Skeletal muscle satellite cell (primary cell): ENCODE data around the gene PEAK1.
"Not testable (repeated sequence)": the region's sequence is repeated elsewhere in the genome, so short reads cannot be mapped to it uniquely, and the experiment has no call there.

Experiments
- H3K27me3 ChIP-seq: 2 replicates; pipeline ENCODE4 v1.7.0; 2013; ENCODE audit warnings: low read length; ENCODE audit not compliant: control insufficient read depth, insufficient read depth
- H3K36me3 ChIP-seq: 2 replicates; pipeline ENCODE4 v1.7.0; 2013; ENCODE audit warnings: mild to moderate bottlenecking, control low read depth, low read length; ENCODE audit not compliant: insufficient read depth
- H3K4me1 ChIP-seq: 2 replicates; pipeline ENCODE4 v1.7.0; 2013; ENCODE audit warnings: low read length; ENCODE audit not compliant: control insufficient read depth, insufficient read depth
- H3K4me2 ChIP-seq: 2 replicates; pipeline ENCODE4 v1.7.0; 2013; ENCODE audit warnings: mild to moderate bottlenecking, low read length
- H3K4me3 ChIP-seq: 2 replicates; pipeline ENCODE4 v1.7.0; 2013; ENCODE audit warnings: low read length
- H3K9ac ChIP-seq: 2 replicates; pipeline ENCODE4 v1.7.0; 2013; ENCODE audit warnings: mild to moderate bottlenecking, low read depth, low read length, moderate library complexity
- H3K9me3 ChIP-seq: replicated peaks from 2 replicates; pipeline ENCODE4 v1.7.0; 2013; ENCODE audit warnings: mild to moderate bottlenecking, control low read depth, low read length

PEAK1 gene

DNA sequence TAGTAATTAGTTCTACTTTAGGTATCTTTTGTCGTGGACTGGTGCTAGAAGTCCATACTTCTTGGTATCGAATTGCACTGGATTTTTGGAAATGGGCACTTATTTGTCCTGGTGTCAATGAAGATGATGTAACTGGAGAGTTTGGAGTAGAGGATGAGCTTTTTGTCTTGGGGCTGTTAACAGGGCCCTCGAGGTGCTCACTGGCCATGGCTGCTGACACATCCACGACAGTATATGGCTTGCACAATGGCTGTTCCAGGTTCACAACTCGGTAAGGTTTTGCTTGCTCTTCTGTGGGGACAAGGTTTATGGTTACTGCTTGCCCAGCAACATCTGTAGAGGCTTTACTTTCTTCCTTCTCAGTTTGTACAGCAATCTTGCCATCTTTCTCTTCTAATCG lies 239.6 kb downstream of the PEAK1 start:
- Histone ChIP-seq H3K9ac (no peak overlapping the region), H3K4me1 (peaks cover 4% of the 10 kb centered on the region), H3K4me3 (no peak overlapping the region), H3K9me3 (no peaks in the 10 kb centered on the region), H3K4me2 (no peak overlapping the region), H3K27me3 (no peaks in the 10 kb centered on the region), H3K36me3 (peaks cover 28% of the 10 kb centered on the region)

DNA sequence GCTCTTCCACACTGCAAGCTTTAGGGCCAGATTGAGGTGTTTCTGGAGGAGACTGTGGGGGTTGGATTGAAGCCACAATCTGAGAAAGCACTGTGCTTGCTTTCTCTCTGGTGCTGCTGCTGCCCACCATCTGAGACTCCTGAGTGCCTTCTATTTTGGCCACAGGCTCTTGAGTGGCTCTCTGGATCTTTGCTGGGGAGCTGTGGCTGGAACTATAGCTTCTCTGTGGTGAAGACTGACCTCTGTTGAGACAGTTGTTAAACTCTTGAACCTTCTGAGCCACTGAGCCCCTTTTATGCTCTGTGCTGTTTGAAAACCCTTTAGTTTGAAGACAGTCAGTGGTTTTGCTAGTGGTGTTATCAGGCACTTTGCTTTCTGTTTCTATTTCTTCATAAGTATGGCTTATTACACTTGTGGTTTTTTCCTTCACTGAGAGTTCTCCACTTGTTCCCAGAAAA lies 240.3 kb downstream of the PEAK1 start:
- peaks cover 28% of the 10 kb centered on the region for H3K36me3 ChIP-seq
- peaks cover 4% of the 10 kb centered on the region for H3K4me1 ChIP-seq
- no peaks in the 10 kb centered on the region for H3K9me3 ChIP-seq
- no peak overlapping the region for H3K9ac ChIP-seq
- no peak overlapping the region for H3K4me3 ChIP-seq
- H3K4me2 ChIP-seq, result no peak overlapping the region
- no peaks in the 10 kb centered on the region for H3K27me3 ChIP-seq

DNA sequence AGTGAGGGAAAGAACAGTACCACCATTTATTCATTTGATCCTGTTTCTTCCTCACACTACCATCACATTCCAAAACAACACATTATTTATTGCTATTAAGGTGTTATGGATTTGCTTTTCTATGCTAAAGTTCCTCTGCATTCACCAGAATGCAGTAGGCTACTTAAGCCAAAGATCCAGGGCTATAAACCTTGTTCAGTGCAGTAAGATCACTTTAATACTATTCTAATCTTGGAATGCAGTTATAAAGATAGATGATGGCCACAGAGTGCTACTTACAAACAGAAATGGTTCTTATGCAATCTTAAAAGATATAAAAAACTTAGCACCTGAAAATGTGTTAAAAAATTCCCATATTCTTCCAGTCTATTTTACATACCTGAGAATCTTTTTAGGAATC lies 241.5 kb downstream of the PEAK1 start:
- no peaks in the 10 kb centered on the region for H3K9me3 ChIP-seq
- no peak overlapping the region for H3K4me2 ChIP-seq
- peaks cover 28% of the 10 kb centered on the region for H3K36me3 ChIP-seq
- no peak overlapping the region for H3K9ac ChIP-seq
- no peaks in the 10 kb centered on the region for H3K27me3 ChIP-seq
- H3K4me3 ChIP-seq, result no peak overlapping the region
- peaks cover 4% of the 10 kb centered on the region for H3K4me1 ChIP-seq

DNA sequence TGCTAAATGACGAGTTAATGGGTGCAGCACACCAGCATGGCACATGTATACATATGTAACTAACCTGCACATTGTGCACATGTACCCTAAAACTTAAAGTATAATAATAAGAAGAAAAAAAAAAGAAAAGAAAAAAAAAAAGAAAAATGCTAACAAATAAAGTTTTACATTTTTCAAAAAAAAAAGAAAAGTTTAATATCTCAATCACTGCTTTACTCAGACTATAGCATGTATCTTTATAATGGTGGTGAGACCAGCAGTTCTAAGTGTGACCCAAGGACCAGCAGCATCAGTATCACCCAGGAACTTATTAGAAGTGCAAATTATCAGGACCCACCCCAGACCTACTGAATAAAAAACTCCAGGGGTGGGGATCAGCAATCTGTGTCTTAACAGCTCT lies 243.8 kb downstream of the PEAK1 start:
- peaks cover 25% of the 10 kb centered on the region for H3K36me3 ChIP-seq
- H3K4me2 ChIP-seq, H3K9me3 ChIP-seq, H3K4me1 ChIP-seq, H3K4me3 ChIP-seq, H3K9ac ChIP-seq, H3K27me3 ChIP-seq: not testable (repeated sequence)

DNA sequence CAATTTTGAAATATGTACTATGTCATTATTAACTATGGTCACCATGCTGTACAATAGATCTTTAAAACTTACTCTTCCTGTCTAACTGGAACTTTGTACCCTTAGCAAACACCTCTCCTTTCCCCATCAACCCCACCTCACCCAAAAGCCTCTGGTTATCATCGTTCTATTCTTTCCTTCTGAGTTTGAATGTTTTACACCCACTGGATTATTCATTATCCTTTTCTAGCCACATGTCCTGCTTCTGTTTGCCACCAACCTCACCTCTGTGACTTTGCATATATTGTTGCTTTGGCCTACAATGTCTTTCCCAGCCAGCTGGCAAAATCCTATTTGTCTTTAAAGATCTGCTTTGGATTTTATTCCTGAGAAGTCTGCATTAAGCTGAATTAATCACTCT lies 246.4 kb downstream of the PEAK1 start:
- no peak overlapping the region for H3K4me3 ChIP-seq
- no peaks in the 10 kb centered on the region for H3K27me3 ChIP-seq
- H3K4me2 ChIP-seq, result no peak overlapping the region
- no peaks in the 10 kb centered on the region for H3K9me3 ChIP-seq
- H3K36me3 ChIP-seq, result no peaks in the 10 kb centered on the region
- no peak overlapping the region for H3K9ac ChIP-seq
- H3K4me1 ChIP-seq, result peaks cover 4% of the 10 kb centered on the region

DNA sequence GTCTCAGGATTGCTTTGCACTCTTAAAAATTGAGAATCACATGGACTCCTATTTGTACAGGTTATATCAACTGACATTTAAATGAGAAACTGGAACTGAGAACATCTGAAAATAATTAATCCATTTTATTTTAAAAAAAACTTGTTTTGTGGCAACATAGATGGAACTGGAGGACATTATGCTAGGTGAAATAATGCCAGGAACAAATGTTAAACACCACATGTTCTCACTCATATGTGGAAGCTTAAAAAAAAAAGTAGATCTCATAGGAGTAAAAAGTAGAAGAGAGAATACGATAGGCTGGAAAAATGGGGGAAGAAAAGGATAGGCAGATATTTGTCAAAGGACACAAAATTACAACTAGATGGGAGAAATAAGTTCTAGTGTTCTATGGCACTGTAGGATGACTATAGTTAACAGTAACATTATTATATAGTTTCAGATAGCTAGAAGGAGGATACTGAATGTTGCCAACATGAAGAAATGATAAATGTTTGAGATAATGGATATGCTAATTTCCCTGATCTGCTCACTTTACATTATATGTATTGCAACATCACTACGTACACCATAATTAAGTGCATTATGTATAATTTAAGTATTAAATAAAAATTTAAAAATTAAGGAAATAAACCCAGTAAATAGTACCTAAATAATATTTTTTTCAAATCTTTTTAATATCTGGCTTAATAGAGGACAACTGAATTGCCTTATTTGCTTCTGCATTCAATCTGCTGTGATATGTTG lies 248.5 kb downstream of the PEAK1 start:
- Histone ChIP-seq H3K9me3 (no peaks in the 10 kb centered on the region), H3K9ac (no peak overlapping the region), H3K27me3 (no peaks in the 10 kb centered on the region)

DNA sequence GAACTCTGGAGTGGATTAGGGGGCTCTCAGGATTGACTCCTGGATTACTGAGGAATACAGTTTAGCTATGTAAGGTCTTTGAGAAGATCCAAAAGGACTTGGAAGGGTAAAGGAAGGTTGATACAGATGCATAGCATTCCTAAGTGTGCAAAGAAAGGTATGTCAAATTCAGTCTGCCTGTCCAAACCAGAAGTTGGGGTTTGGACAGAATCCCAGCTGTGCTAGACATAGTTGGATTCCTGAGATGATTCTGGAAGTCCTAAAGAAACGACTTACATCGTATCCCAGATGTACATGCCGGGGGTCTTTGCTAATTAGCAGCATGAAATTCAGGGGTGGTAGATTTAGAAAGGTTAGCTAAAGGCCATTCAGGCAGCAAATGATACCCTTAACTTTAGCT lies 251.3 kb downstream of the PEAK1 start:
- H3K9ac ChIP-seq, result no peak overlapping the region
- H3K27me3 ChIP-seq, result no peaks in the 10 kb centered on the region
- H3K4me3 ChIP-seq, result no peak overlapping the region
- H3K36me3 ChIP-seq, result no peaks in the 10 kb centered on the region
- no peaks in the 10 kb centered on the region for H3K9me3 ChIP-seq
- no peaks in the 10 kb centered on the region for H3K4me1 ChIP-seq
- H3K4me2 ChIP-seq, result no peak overlapping the region

More for the DNA sequence above, 248.5 kb downstream of the PEAK1 start:
- H3K4me3 ChIP-seq, result no peak overlapping the region
- H3K36me3 ChIP-seq, result no peaks in the 10 kb centered on the region
- H3K4me1 ChIP-seq, result no peaks in the 10 kb centered on the region
- H3K4me2 ChIP-seq, result no peak overlapping the region

DNA sequence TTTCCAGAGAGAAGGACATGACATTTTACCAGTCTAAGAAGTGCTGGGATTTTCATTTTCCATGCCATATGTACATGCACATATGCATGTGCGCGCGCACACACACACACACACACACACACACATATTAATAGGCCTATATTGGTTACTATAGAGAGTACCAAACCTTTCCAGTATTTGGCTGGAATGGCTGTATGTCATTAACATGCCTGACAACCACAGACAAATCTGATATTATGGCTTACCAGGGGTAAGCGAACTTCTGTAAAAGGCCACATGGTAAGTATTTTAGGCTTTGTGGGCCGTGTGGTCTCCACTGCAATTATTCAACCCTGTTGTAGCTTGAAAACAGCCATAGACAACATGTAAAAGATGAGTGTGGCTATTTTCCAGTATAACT lies 251.8 kb downstream of the PEAK1 start:
- Histone ChIP-seq H3K27me3 (no peaks in the 10 kb centered on the region), H3K4me2 (no peak overlapping the region), H3K4me1 (no peaks in the 10 kb centered on the region), H3K4me3 (no peak overlapping the region), H3K9ac (no peak overlapping the region), H3K9me3 (no peaks in the 10 kb centered on the region), H3K36me3 (no peaks in the 10 kb centered on the region)

DNA sequence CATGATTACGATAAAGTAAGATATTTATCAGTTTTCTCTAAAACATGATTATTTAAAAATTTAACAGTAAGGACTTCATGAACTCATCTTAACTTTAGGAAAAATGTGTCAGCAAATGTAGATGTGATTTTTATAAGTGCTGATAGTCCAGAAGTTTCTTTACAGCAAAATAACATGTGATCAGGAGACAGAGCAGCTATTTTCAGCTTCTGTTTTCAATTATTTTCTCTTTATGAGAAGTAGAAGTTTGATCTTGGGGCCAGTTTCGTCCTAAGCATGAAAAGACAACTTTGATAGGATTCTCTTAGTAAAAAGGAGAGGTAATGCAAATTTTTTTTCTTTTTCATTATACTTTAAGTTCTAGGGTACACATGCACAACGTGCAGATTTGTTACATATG lies 252.5 kb downstream of the PEAK1 start:
- Histone ChIP-seq H3K4me2 (no peak overlapping the region), H3K27me3 (no peaks in the 10 kb centered on the region), H3K4me1 (no peaks in the 10 kb centered on the region), H3K9ac (no peak overlapping the region), H3K9me3 (no peaks in the 10 kb centered on the region), H3K4me3 (no peak overlapping the region), H3K36me3 (no peaks in the 10 kb centered on the region)

DNA sequence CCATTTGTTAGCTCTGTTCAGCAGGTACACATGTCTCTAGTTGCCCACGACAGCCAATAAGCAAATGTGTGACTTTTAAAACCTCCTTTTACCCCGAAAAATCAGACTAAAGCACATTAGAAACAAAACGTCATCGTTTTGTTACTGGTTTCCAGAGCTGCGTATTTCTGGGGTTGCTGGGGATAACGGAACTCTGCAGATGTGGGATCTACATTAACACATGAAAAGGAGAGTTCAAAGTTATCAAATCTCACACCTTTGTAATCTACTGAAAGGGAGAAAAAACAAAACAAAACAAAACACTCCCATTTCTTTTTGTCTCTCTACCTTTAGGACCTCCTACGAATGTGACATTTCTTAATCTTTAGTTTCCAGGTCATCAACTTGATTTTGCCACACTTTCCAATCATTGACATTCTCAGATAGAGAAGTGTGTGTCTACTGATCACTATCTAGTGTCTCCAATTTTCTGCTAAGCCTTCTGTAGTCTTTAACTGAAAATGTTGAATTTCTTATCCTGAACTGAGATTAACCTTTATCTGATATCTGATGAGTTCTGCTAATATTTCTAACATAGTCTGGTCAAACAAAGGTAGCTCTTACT lies 256.0 kb downstream of the PEAK1 start:
- Histone ChIP-seq H3K4me1 (no peaks in the 10 kb centered on the region), H3K27me3 (no peaks in the 10 kb centered on the region), H3K9ac (no peak overlapping the region), H3K4me3 (no peak overlapping the region), H3K9me3 (no peaks in the 10 kb centered on the region), H3K4me2 (no peak overlapping the region), H3K36me3 (no peaks in the 10 kb centered on the region)

DNA sequence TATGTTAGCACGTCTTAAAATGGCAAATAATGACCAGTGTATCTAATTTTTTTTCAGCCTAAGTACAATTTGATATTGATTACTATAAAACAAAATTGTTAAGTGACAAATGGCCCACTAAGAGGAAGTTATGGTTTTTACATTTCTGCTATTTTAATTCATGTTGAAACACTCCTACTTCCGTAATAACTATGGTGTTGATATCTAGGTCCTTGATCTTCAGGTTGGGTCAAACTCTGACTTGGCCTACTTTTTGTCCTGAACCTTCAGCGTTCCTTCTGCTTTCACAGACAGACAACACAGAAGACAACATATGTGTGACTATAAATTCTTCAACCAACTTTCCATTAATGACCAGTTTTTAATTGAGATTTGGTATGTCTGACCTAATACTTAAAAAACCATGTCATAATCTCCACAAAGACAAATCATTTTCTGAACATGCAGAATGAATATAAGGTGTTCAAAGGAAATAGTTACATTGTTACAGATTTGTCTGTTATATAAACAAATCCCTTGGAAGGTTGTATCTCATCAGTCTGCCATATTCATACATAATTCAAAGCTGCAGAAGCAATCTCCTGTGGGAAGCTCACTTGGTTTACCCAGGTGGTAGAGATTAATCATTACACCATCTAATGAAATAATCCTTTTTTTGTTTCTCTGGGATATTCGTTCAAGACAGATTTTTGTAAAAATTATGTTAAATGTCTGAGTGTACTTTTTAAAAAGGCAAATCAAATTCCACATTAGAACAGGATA lies 256.9 kb downstream of the PEAK1 start:
- Histone ChIP-seq H3K4me2 (no peak overlapping the region), H3K4me1 (no peaks in the 10 kb centered on the region), H3K36me3 (peaks cover 1% of the 10 kb centered on the region), H3K9ac (no peak overlapping the region), H3K27me3 (no peaks in the 10 kb centered on the region), H3K9me3 (no peaks in the 10 kb centered on the region), H3K4me3 (no peak overlapping the region)
